SK-N-SH (cell line): ENCODE data around the gene SMCP. TPM values are rescaled to one million over a fixed set of nuclear protein-coding genes. Genes with fewer than 3 reads are reported as not detected.

ENCODE experiments used
- polyA plus RNA-seq, 3 experiments: library from polyadenylated mRNA; depleted of rRNA; stranded (reverse); fragments of >200 nt; gene quantifications; 2 replicates each; pipeline ENCODE4 v1.2.3, GENCODE V29; 2012

The SMCP gene
- polyA plus RNA-seq, 1 of the 3 experiments (the other 2 are of a cell fraction) = not detected

Other genes with a start within 250 kb of the SMCP start
- gene LCE2D, start 214.9 kb upstream of the SMCP start, polyA plus RNA-seq (2012; rRNA removed) = not detected in 2 replicates
- not detected in 2 replicates for gene LCE2C, start 203.0 kb upstream of the SMCP start, polyA plus RNA-seq (2012; rRNA removed)
- not detected in 2 replicates for gene LCE2B, start 192.2 kb upstream of the SMCP start, polyA plus RNA-seq (2012; rRNA removed)
- not detected in 2 replicates for gene LCE2A, start 180.0 kb upstream of the SMCP start, polyA plus RNA-seq (2012; rRNA removed)
- gene LCE4A, start 170.2 kb upstream of the SMCP start, polyA plus RNA-seq (2012; rRNA removed) = not detected in 2 replicates
- not detected in 2 replicates for gene KPRP, start 120.3 kb upstream of the SMCP start, polyA plus RNA-seq (2012; rRNA removed)
- not detected in 2 replicates for gene LCE1F, start 103.2 kb upstream of the SMCP start, polyA plus RNA-seq (2012; rRNA removed)
- gene LCE1E, start 92.1 kb upstream of the SMCP start, polyA plus RNA-seq (2012; rRNA removed) = not detected in 2 replicates
- not detected in 2 replicates for gene LCE1D, start 81.6 kb upstream of the SMCP start, polyA plus RNA-seq (2012; rRNA removed)
- not detected in 2 replicates for gene LCE1C, start 71.7 kb upstream of the SMCP start, polyA plus RNA-seq (2012; rRNA removed)
- gene LCE1B, start 66.4 kb upstream of the SMCP start, polyA plus RNA-seq (2012; rRNA removed) = not detected in 2 replicates
- gene LCE1A, start 50.8 kb upstream of the SMCP start, polyA plus RNA-seq (2012; rRNA removed) = not detected in 2 replicates
- gene LCE6A, start 35.5 kb upstream of the SMCP start, polyA plus RNA-seq (2012; rRNA removed) = not detected in 2 replicates
- gene LCE7A, start 18.3 kb upstream of the SMCP start, polyA plus RNA-seq (2012; rRNA removed) = not detected in 2 replicates
- gene IVL, start 30.2 kb downstream of the SMCP start, polyA plus RNA-seq (2012; rRNA removed) = 0.64 and 0.86 TPM in 2 replicates
- not detected in 2 replicates for gene SPRR5, start 68.9 kb downstream of the SMCP start, polyA plus RNA-seq (2012; rRNA removed)
- gene SPRR4, start 92.3 kb downstream of the SMCP start, polyA plus RNA-seq (2012; rRNA removed) = not detected in 2 replicates
- not detected in 2 replicates for gene SPRR1A, start 105.8 kb downstream of the SMCP start, polyA plus RNA-seq (2012; rRNA removed)
- gene SPRR3, start 123.4 kb downstream of the SMCP start, polyA plus RNA-seq (2012; rRNA removed) = not detected in 2 replicates
- gene SPRR1B, start 152.9 kb downstream of the SMCP start, polyA plus RNA-seq (2012; rRNA removed) = not detected in 2 replicates
- gene SPRR2D, start 162.8 kb downstream of the SMCP start, polyA plus RNA-seq (2012; rRNA removed) = not detected in 2 replicates
- not detected in 2 replicates for gene SPRR2A, start 179.2 kb downstream of the SMCP start, polyA plus RNA-seq (2012; rRNA removed)
- gene SPRR2B, start 193.3 kb downstream of the SMCP start, polyA plus RNA-seq (2012; rRNA removed) = not detected in 2 replicates
- not detected in 2 replicates for gene SPRR2E, start 216.2 kb downstream of the SMCP start, polyA plus RNA-seq (2012; rRNA removed)
- gene SPRR2F, start 235.2 kb downstream of the SMCP start, polyA plus RNA-seq (2012; rRNA removed) = not detected in 2 replicates